ENCODE measurements around the gene UTP11.

GRCh38 chr1:38004284-38005108 lies 8.0 kb upstream of the UTP11 start:
- no peak for TF ChIP-seq CTCF (IDR thresholded peaks at IDR 0.05)
- TF ChIP-seq POLR2A (IDR thresholded peaks at IDR 0.05), result no peak
